ENCODE measurements around the gene CSNK1D. TPM values are rescaled to one million over a fixed set of nuclear protein-coding genes. Genes with fewer than 3 reads are reported as not detected.
A peak's percentile ranks its signal among the peaks of the same experiment; 100 is the strongest.

Gene CSNK1D
- total RNA-seq, 1 experiment from 2014 or later: 19.9 TPM

GRCh38 chr17:82240506-82241182, 32.9 kb downstream of the CSNK1D start:
- no peak for DNase-seq (ENCODE audit: low spot score)

- no peak for DNase-seq (ENCODE audit: low spot score)
Measured at GRCh38 chr17:82239926-82240505, 33.5 kb downstream of the CSNK1D start.

GRCh38 chr17:82239401-82239925, 34.0 kb downstream of the CSNK1D start:
- no peak for DNase-seq (ENCODE audit: low spot score)

- peak; percentile 95 for DNase-seq (ENCODE audit: low spot score)
Measured at GRCh38 chr17:82238472-82239201, 34.9 kb downstream of the CSNK1D start.

- no peak for DNase-seq (ENCODE audit: low spot score)
Measured at GRCh38 chr17:82237746-82238471, 35.6 kb downstream of the CSNK1D start.

GRCh38 chr17:82237083-82237745, 36.3 kb downstream of the CSNK1D start:
- no peak for DNase-seq (ENCODE audit: low spot score)

- peak; percentile 65 for DNase-seq (ENCODE audit: low spot score)
Measured at GRCh38 chr17:82236142-82236971, 37.1 kb downstream of the CSNK1D start.

- DNase-seq (ENCODE audit: low spot score): no peak
Measured at GRCh38 chr17:82235775-82236141, 37.7 kb downstream of the CSNK1D start.

GRCh38 chr17:82235056-82235774, 38.3 kb downstream of the CSNK1D start:
- no peak for DNase-seq (ENCODE audit: low spot score)

- DNase-seq (ENCODE audit: low spot score): no peak
Measured at GRCh38 chr17:82234211-82235055, 39.1 kb downstream of the CSNK1D start.

GRCh38 chr17:82232876-82233785, 40.4 kb downstream of the CSNK1D start:
- DNase-seq (ENCODE audit: low spot score): no peak

GRCh38 chr17:82232322-82232820, 41.1 kb downstream of the CSNK1D start:
- DNase-seq (ENCODE audit: low spot score): no peak

- peak; percentile 69 for DNase-seq (ENCODE audit: low spot score)
Measured at GRCh38 chr17:82231562-82232321, 41.8 kb downstream of the CSNK1D start.

GRCh38 chr17:82231312-82231561, 42.3 kb downstream of the CSNK1D start:
- peak; percentile 45 for DNase-seq (ENCODE audit: low spot score)

- peak; percentile 63 for DNase-seq (ENCODE audit: low spot score)
Measured at GRCh38 chr17:82230609-82231311, 42.7 kb downstream of the CSNK1D start.

Data from A172 (cell line).